Vagina (tissue), 2 donors: ENCODE results near the gene TEX22. TPM values are rescaled to one million over a fixed set of nuclear protein-coding genes. Genes with fewer than 3 reads are reported as not detected.

Experiments used
- DNase-seq, 2 donors: peaks; one replicate each; pipeline ENCODE4 v3.0.0-alpha.2; 2017; ENCODE audit errors: extremely low spot score in 2 of 2
- H3K27ac ChIP-seq: fragments of 200-600 bp; sonication (generic); one replicate; pipeline ENCODE4 v1.5.1; 2019
- H3K27me3 ChIP-seq: fragments of 200-600 bp; sonication (generic); one replicate; pipeline ENCODE4 v1.5.1; 2019
- H3K36me3 ChIP-seq, 2 donors: fragments of 200-600 bp; sonication (generic); one replicate each; pipeline ENCODE4 v1.5.1; 2017 to 2019
- H3K4me1 ChIP-seq: fragments of 200-600 bp; sonication (generic); one replicate; pipeline ENCODE4 v1.5.1; 2019
- H3K4me3 ChIP-seq, 2 donors: fragments of 200-600 bp; sonication (generic); 1 replicate in 1 of 2; 2 replicates in 1 of 2; pipeline ENCODE4 v1.5.1; 2016 to 2019
- H3K9me3 ChIP-seq: fragments of 200-600 bp; sonication (generic); one replicate; pipeline ENCODE4 v1.5.1; 2019
- POLR2A ChIP-seq, 2 donors: fragments of 450-650 bp; IDR thresholded peaks; one replicate each; pipeline ENCODE4 v1.6.1; 2017; ENCODE audit warnings: antibody characterized with exemption in 2 of 2, mild to moderate bottlenecking in 2 of 2, moderate library complexity in 2 of 2
- POLR2AphosphoS5 ChIP-seq, 2 donors: sonication (generic); formaldehyde crosslinking; IDR thresholded peaks; one replicate each; pipeline ENCODE4 v1.9.0; 2017; ENCODE audit warnings: antibody characterized with exemption in 2 of 2, mild to moderate bottlenecking in 2 of 2, low read depth in 1 of 2; ENCODE audit not compliant: insufficient read depth in 1 of 2
- intact Hi-C: fragments of 100-400 bp; cut with DNase I; formaldehyde crosslinking; loops from one replicate; pipeline ENCODE4 v1.15.1; 2023
- total RNA-seq: library from RNA; depleted of rRNA; stranded (reverse); fragments of >200 nt; gene quantifications from one replicate; pipeline ENCODE4 v1.2.3, GENCODE V29; 2016
- TF ChIP-seq, protein P1 (sequence below), 3 experiments: fragments of 450-650 bp in 2 of 3; fragments of 200-600 bp in 1 of 3; sonication (generic) in 1 of 3; IDR thresholded peaks; one replicate each; pipeline ENCODE4 v1.5.1; 2017 to 2019; ENCODE audit warnings: antibody characterized with exemption in 3 of 3, mild to moderate bottlenecking in 2 of 3, moderate library complexity in 2 of 3

The TEX22 gene
- total RNA-seq, 1 donor from 2014 or later, result not detected

DNA sequence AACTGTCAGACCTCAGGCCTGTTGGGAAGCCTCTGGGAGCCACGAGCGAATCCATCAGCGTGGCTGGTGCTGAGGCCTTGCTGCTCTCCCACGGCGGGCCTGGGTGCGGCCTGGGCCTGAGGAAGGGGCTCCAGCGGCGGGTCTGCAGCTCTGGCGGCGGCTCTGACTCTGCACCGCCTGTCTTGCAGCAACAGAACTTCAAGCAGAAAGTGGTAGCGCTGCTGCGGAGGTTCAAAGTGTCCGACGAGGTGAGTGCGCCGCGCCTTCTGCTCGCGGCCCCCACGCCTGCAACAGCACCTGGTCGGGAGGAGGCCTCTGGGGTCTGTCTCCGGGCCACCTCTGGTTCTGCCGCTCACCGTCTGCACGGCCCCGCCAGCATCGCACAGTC lies 28.7 kb upstream of the TEX22 start:
- peaks cover 0 to 15% of the 10 kb centered on the region in 2 donors for H3K36me3 ChIP-seq
- no peak overlapping the region for H3K4me3 ChIP-seq
- no peaks in the 10 kb centered on the region for H3K27me3 ChIP-seq
- H3K27ac ChIP-seq, result no peak overlapping the region
- intact Hi-C loops, result loop anchor here (5.0 kb wide), 1 partner anchor 118 kb away; the partner anchor contains the start of gene CRIP1
- H3K9me3 ChIP-seq, result no peaks in the 10 kb centered on the region
- H3K4me1 ChIP-seq, result peaks cover 4% of the 10 kb centered on the region
- TF ChIP-seq POLR2AphosphoS5 (IDR thresholded peaks at IDR 0.05; ENCODE audit: insufficient read depth in 1 of 2, low read depth in 1 of 2) (no peak), POLR2A (IDR thresholded peaks at IDR 0.05) (no peak)
- TF ChIP-seq, protein P1, sequence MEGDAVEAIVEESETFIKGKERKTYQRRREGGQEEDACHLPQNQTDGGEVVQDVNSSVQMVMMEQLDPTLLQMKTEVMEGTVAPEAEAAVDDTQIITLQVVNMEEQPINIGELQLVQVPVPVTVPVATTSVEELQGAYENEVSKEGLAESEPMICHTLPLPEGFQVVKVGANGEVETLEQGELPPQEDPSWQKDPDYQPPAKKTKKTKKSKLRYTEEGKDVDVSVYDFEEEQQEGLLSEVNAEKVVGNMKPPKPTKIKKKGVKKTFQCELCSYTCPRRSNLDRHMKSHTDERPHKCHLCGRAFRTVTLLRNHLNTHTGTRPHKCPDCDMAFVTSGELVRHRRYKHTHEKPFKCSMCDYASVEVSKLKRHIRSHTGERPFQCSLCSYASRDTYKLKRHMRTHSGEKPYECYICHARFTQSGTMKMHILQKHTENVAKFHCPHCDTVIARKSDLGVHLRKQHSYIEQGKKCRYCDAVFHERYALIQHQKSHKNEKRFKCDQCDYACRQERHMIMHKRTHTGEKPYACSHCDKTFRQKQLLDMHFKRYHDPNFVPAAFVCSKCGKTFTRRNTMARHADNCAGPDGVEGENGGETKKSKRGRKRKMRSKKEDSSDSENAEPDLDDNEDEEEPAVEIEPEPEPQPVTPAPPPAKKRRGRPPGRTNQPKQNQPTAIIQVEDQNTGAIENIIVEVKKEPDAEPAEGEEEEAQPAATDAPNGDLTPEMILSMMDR (IDR thresholded peaks at IDR 0.05), result no peak
- DNase-seq, result no peak

GRCh38 chr14:105374389-105374788 lies 23.9 kb upstream of the TEX22 start:
- intact Hi-C loops, result loop anchor here (5.0 kb wide), 1 partner anchor 113 kb away; the partner anchor contains the start of gene CRIP1

GRCh38 chr14:105375635-105376057 lies 22.7 kb upstream of the TEX22 start:
- intact Hi-C loops, result no loop called here
- no peak for TF ChIP-seq POLR2A (IDR thresholded peaks at IDR 0.05)
- TF ChIP-seq, protein P1 (IDR thresholded peaks at IDR 0.05), result no peak
- no peak for TF ChIP-seq POLR2AphosphoS5 (IDR thresholded peaks at IDR 0.05; ENCODE audit: insufficient read depth in 1 of 2, low read depth in 1 of 2)
- no peaks in the 10 kb centered on the region for H3K9me3 ChIP-seq

More at GRCh38 chr14:105374389-105374788, 23.9 kb upstream of the TEX22 start:
- no peak overlapping the region for H3K4me3 ChIP-seq
- no peaks in the 10 kb centered on the region for H3K4me1 ChIP-seq
- no peaks in the 10 kb centered on the region for H3K9me3 ChIP-seq
- H3K27me3 ChIP-seq, result no peaks in the 10 kb centered on the region
- no peak for TF ChIP-seq POLR2AphosphoS5 (IDR thresholded peaks at IDR 0.05; ENCODE audit: insufficient read depth in 1 of 2, low read depth in 1 of 2)
- no peak for TF ChIP-seq POLR2A (IDR thresholded peaks at IDR 0.05)
- TF ChIP-seq, protein P1 (IDR thresholded peaks at IDR 0.05), result no peak
- no peak for DNase-seq
- H3K27ac ChIP-seq, result no peak overlapping the region
- H3K36me3 ChIP-seq, result peaks cover 0 to 7% of the 10 kb centered on the region in 2 donors

DNA sequence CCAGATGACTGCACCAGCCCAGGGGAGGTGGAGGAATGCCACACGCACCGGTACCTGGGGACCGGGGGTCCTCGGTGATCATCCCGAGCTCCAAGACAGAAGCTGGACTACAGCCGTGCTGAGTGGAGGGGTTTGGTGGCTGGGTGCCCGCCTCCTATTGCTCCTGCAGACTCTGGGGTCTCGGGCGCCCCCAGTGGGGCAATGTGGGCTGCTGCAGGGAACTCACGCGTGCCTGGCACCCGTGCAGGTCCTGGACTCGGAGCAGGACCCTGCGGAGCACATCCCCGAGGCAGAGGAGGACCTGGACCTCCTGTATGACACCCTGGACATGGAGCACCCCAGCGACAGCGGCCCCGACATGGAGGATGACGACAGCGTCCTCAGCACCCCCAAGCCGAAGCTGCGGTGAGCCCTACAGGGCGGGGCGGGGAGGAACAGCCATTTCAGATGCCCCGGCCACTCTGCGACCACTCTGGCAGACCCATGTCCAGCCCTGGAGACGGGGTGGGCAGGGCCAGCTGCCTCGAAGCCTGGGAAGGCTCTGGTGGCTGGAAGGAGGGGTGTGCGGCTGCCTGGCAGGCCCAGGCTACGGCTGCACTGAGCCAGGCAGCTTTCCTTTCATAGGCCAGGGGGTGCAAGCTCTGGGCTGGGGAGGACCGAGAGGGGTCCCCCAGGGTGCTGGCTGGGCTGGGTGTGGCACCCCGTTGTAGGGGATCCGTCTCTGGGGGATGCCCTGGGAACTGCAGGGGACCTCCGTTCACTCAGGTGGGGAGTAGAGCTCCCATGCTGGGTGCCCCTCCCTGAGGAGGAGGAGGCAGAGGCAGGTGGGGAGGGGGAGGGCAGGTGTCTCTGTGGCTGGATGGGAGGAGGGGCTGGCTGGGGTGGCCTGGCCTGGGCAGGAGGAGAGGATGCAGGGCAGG lies 21.6 kb upstream of the TEX22 start:
- H3K4me1 ChIP-seq, result no peaks in the 10 kb centered on the region
- no peak overlapping the region for H3K27ac ChIP-seq
- intact Hi-C loops, result no loop called here
- no peak for DNase-seq
- H3K9me3 ChIP-seq, result no peaks in the 10 kb centered on the region
- H3K36me3 ChIP-seq, result peaks cover 0 to 5% of the 10 kb centered on the region in 2 donors
- TF ChIP-seq, protein P1 (IDR thresholded peaks at IDR 0.05), result no peak
- TF ChIP-seq POLR2A (IDR thresholded peaks at IDR 0.05) (no peak), POLR2AphosphoS5 (IDR thresholded peaks at IDR 0.05; ENCODE audit: insufficient read depth in 1 of 2, low read depth in 1 of 2) (no peak)
- no peak overlapping the region for H3K4me3 ChIP-seq
- H3K27me3 ChIP-seq, result no peaks in the 10 kb centered on the region

More at GRCh38 chr14:105375635-105376057, 22.7 kb upstream of the TEX22 start:
- no peak overlapping the region for H3K4me3 ChIP-seq
- no peaks in the 10 kb centered on the region for H3K36me3 ChIP-seq
- DNase-seq, result no peak
- no peaks in the 10 kb centered on the region for H3K27me3 ChIP-seq
- no peak overlapping the region for H3K27ac ChIP-seq
- no peaks in the 10 kb centered on the region for H3K4me1 ChIP-seq
